HCT116 (cell line): ENCODE results near the gene ABCA5. TPM values are rescaled to one million over a fixed set of nuclear protein-coding genes. Genes with fewer than 3 reads are reported as not detected.

Source experiments
- ATAC-seq: fragments of 200-7000 bp; cut with Tn5 transposase; 2 replicates; pipeline ENCODE4 v1.9.1; 2020; ENCODE audit warnings: mild to moderate bottlenecking, moderate library complexity
- BruUV-seq: library from RNA; stranded (reverse); fragments of 400-500 nt; replicated peaks from 2 replicates; lab custom pipeline; 2021; lab: Mats Ljungman, UMichigan
- CTCF ChIA-PET: fragments of 300-600 bp; sonication (Branson Sonifier 250); formaldehyde crosslinking; loops from one replicate; lab custom pipeline; 2021; ENCODE audit warnings: antibody characterized with exemption; lab: Charles Lee
- POLR2A ChIA-PET: fragments of 300-600, 350-600 bp; sonication (Branson Sonifier 250); formaldehyde crosslinking; loops from one replicate; lab custom pipeline; 2021; ENCODE audit warnings: antibody characterized with exemption; lab: Charles Lee
- RAD21 ChIA-PET, 2 experiments: fragments of 300-600 bp; sonication (Branson Sonifier 250); formaldehyde crosslinking; loops; one replicate each; lab custom pipeline; 2023; ENCODE audit warnings: low total read pairs in 2 of 2; ENCODE audit not compliant: uncharacterized antibody in 2 of 2, unreplicated experiment in 2 of 2, low non-redundant PET in 1 of 2; lab: Charles Lee
- DNase-seq: peaks from one replicate; pipeline ENCODE4 v3.0.0-alpha.2; 2010; ENCODE audit warnings: low read depth, low spot score
- H2AFZ ChIP-seq: fragments of 200-600 bp; shearing (Covaris generic), sonication (generic); 2 replicates; pipeline ENCODE4 v1.6.1; 2017; ENCODE audit warnings: low read depth, mixed run types, mixed read lengths, antibody characterized with exemption, low read length; ENCODE audit not compliant: poor library complexity, severe bottlenecking
- H3K27ac ChIP-seq: 2 replicates; pipeline ENCODE4 v1.5.1; 2012; ENCODE audit warnings: low read depth, low read length
- H3K27me3 ChIP-seq: fragments of 200-600 bp; sonication (generic); 2 replicates; pipeline ENCODE4 v1.6.1; 2016; ENCODE audit warnings: mixed run types, low read length, mixed read lengths; ENCODE audit not compliant: insufficient read depth
- H3K36me3 ChIP-seq, 2 experiments: fragments of 200-500 bp in 1 of 2; fragments of 200-600 bp in 1 of 2; sonication (Bioruptor generic) in 1 of 2; sonication (generic) in 1 of 2; 2 replicates each; pipeline versions ENCODE4 v1.5.1 to v1.6.1; 2014 to 2016; ENCODE audit warnings: low read length in 2 of 2, inconsistent platforms in 1 of 2, mixed read lengths in 1 of 2, mixed run types in 1 of 2; ENCODE audit not compliant: insufficient read depth in 2 of 2, control insufficient read depth in 1 of 2
- H3K4me1 ChIP-seq, 2 experiments: fragments of 200-600 bp in 1 of 2; sonication (generic) in 1 of 2; 2 replicates each; pipeline versions ENCODE4 v1.5.1 to v1.6.1; 2012 to 2017; ENCODE audit warnings: low read length in 2 of 2, inconsistent platforms in 1 of 2, mild to moderate bottlenecking in 1 of 2, mixed read lengths in 1 of 2, mixed run types in 1 of 2, moderate library complexity in 1 of 2; ENCODE audit not compliant: insufficient read depth in 2 of 2, control insufficient read depth in 1 of 2
- H3K4me2 ChIP-seq: fragments of 200-600 bp; sonication (generic); 2 replicates; pipeline ENCODE4 v1.6.1; 2017; ENCODE audit warnings: mixed run types, low read length, mixed read lengths
- H3K4me3 ChIP-seq, 2 experiments: fragments of 200-600 bp in 1 of 2; sonication (generic) in 1 of 2; replicated peaks in 1 of 2; 2 replicates each; pipeline ENCODE4 v1.5.1; 2011 to 2016; ENCODE audit warnings: low read length in 2 of 2, control low read depth in 1 of 2, low read depth in 1 of 2, mild to moderate bottlenecking in 1 of 2, mixed read lengths in 1 of 2, mixed run types in 1 of 2
- H3K79me2 ChIP-seq: fragments of 200-600 bp; sonication (generic); 2 replicates; pipeline ENCODE4 v1.6.1; 2017; ENCODE audit warnings: mild to moderate bottlenecking, mixed run types, low read length, moderate library complexity, mixed read lengths; ENCODE audit not compliant: insufficient read depth
- H3K9ac ChIP-seq: fragments of 200-600 bp; sonication (generic); 2 replicates; pipeline ENCODE4 v1.6.1; 2016; ENCODE audit warnings: low read length, mixed read lengths
- H3K9me2 ChIP-seq: fragments of 200-600 bp; sonication (generic), shearing (Covaris generic); 2 replicates; pipeline ENCODE4 v1.6.1; 2017; ENCODE audit warnings: mixed run types, mild to moderate bottlenecking, moderate library complexity; ENCODE audit not compliant: insufficient read depth
- H3K9me3 ChIP-seq, 2 experiments: fragments of 200-500 bp in 1 of 2; fragments of 200-600 bp in 1 of 2; sonication (Bioruptor generic) in 1 of 2; sonication (generic) in 1 of 2; 2 replicates each; pipeline ENCODE4 v1.6.1; 2014 to 2017; ENCODE audit warnings: low read length in 2 of 2, mixed read lengths in 2 of 2, inconsistent platforms in 1 of 2, low read depth in 1 of 2, mild to moderate bottlenecking in 1 of 2, mixed run types in 1 of 2, moderate library complexity in 1 of 2; ENCODE audit not compliant: control insufficient read depth in 1 of 2, insufficient read depth in 1 of 2
- H4K20me1 ChIP-seq: fragments of 200-600 bp; sonication (generic), shearing (Covaris generic); 2 replicates; pipeline ENCODE4 v1.6.1; 2017; ENCODE audit warnings: mixed run types, mild to moderate bottlenecking, moderate library complexity; ENCODE audit not compliant: insufficient read depth
- CEBPB ChIP-seq: IDR thresholded peaks from 2 replicates; pipeline ENCODE4 v1.6.1; 2012; ENCODE audit warnings: low read depth
- EGR1 ChIP-seq: IDR thresholded peaks from 2 replicates; pipeline ENCODE4 v1.6.1; 2012; ENCODE audit warnings: low read depth
- EZH2phosphoT487 ChIP-seq: fragments of 200-600 bp; IDR thresholded peaks from 2 replicates; pipeline ENCODE4 v1.6.1; 2018; ENCODE audit warnings: antibody characterized with exemption, borderline replicate concordance
- FOSL1 ChIP-seq: IDR thresholded peaks from 2 replicates; pipeline ENCODE4 v1.6.1; 2012; ENCODE audit warnings: low read depth
- JUND ChIP-seq: IDR thresholded peaks from 2 replicates; pipeline ENCODE4 v1.6.1; 2012
- RAD21 ChIP-seq: IDR thresholded peaks from 2 replicates; pipeline ENCODE4 v1.6.1; 2012; ENCODE audit warnings: low read depth, mild to moderate bottlenecking
- SRF ChIP-seq: IDR thresholded peaks from 2 replicates; pipeline ENCODE4 v1.6.1; 2012; ENCODE audit warnings: low read depth
- YY1 ChIP-seq: IDR thresholded peaks from 2 replicates; pipeline ENCODE4 v1.6.1; 2011; ENCODE audit warnings: low read length, low read depth, moderate library complexity, mild to moderate bottlenecking; ENCODE audit not compliant: insufficient replicate concordance; ENCODE audit errors: extremely low read depth
- ZNF274 ChIP-seq: fragments of 200-500 bp; sonication (Bioruptor generic); IDR thresholded peaks from 2 replicates; pipeline ENCODE4 v1.6.1; 2014; ENCODE audit warnings: mild to moderate bottlenecking, low read depth, low read length, inconsistent platforms
- intact Hi-C: fragments of 100-400 bp; cut with micrococcal nuclease; formaldehyde crosslinking; loops from 2 replicates; pipeline ENCODE4 v1.10.0; 2022
- total RNA-seq: library from RNA; stranded (reverse); gene quantifications from one replicate; pipeline ENCODE4 v1.2.1, GENCODE V29; 2021; ENCODE audit not compliant: unreplicated experiment
- TF ChIP-seq, protein P1 (sequence below): IDR thresholded peaks from 2 replicates; pipeline ENCODE4 v1.6.1; 2012; ENCODE audit warnings: low read depth
- TF ChIP-seq, protein P2 (sequence below): IDR thresholded peaks from 2 replicates; pipeline ENCODE4 v1.6.1; 2012
- TF ChIP-seq, protein P3 (sequence below): IDR thresholded peaks from 2 replicates; pipeline ENCODE4 v1.6.1; 2012

The ABCA5 gene
- total RNA-seq, 1 experiment from 2014 or later = 6.8 TPM

DNA sequence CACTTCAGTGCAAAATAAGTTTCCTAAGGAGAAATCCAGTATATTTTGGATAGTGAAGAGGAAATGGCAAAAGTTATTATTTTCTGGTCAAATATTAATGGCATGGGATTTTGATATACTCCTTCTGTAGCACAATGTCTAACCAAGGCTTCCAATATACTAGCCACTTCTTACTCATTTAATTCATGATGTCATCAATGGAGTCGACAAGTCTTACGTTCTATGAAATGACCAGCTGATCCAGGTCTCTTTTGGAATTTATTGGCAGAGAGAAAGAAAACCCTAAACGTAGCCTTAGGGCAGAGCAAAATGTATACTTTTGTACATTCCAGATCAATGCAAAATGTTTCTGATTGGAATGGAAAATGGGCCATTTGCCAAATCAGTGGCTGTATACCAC is 90.0 kb downstream of the ABCA5 start:
- no peak overlapping the region for H3K4me2 ChIP-seq
- no peaks in the 10 kb centered on the region for H3K36me3 ChIP-seq
- intact Hi-C loops = no loop called here
- ATAC-seq = no peak
- no peaks in the 10 kb centered on the region for H3K79me2 ChIP-seq
- 0 out of 4 replicates have a peak, but pooled peaks cover 0 to 3% of the 10 kb centered on the region in 2 experiments for H3K4me1 ChIP-seq
- DNase-seq = no peak
- H3K9ac ChIP-seq = no peak overlapping the region
- H3K4me3 ChIP-seq = no peak overlapping the region
- ChIA-PET POLR2A (no interaction called here), RAD21 (no interaction called here), CTCF (interaction anchor here (1.0 to 3.5 kb wide), 4 partner anchors 10 to 465 kb away, joined by 4 to 17 read pairs (median 11); no protein-coding TSS in a partner anchor)
- H3K9me3 ChIP-seq = no peaks in the 10 kb centered on the region
- H2AFZ ChIP-seq = no peak overlapping the region
- H4K20me1 ChIP-seq = no peaks in the 10 kb centered on the region
- TF ChIP-seq YY1 = no peak
- no peak for TF ChIP-seq ZNF274
- H3K27ac ChIP-seq = no peak overlapping the region
- no peaks in the 10 kb centered on the region for H3K27me3 ChIP-seq
- BruUV-seq = no TSS peak
- no peaks in the 10 kb centered on the region; the same call in 1 of the 2 replicates for H3K9me2 ChIP-seq

DNA sequence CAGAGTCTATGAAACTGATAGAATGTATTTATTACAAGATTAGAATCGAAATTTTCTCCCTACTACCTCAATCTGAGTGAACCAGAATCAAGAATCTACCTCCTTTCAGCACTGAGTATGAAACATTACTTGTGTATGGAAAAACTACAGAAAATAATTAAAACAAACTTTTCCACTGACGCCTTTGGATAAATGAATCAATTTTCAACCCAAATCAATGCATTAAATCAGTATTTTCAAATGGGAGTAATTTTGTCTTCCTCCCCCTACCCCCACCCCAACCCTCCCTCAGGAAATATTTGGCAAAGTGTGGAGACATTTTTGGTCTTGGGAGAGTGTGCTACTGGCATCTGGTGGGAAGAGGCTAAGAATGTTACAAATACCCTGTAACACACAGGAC is 90.5 kb downstream of the ABCA5 start:
- intact Hi-C loops = no loop called here
- Histone ChIP-seq H3K36me3 (no peaks in the 10 kb centered on the region), H3K4me2 (no peak overlapping the region), H3K79me2 (no peaks in the 10 kb centered on the region), H3K9me3 (no peaks in the 10 kb centered on the region), H3K27me3 (no peaks in the 10 kb centered on the region), H4K20me1 (no peaks in the 10 kb centered on the region), H3K4me3 (no peak overlapping the region), H3K27ac (no peak overlapping the region), H2AFZ (no peak overlapping the region), H3K4me1 (0 out of 4 replicates have a peak, but pooled peaks cover 0 to 3% of the 10 kb centered on the region in 2 experiments), H3K9ac (no peak overlapping the region), H3K9me2 (no peaks in the 10 kb centered on the region; the same call in 1 of the 2 replicates)
- CTCF ChIA-PET = interaction anchor here (1.4 to 6.3 kb wide), 6 partner anchors 10 to 465 kb away, joined by 5 to 86 read pairs (median 16); no protein-coding TSS in a partner anchor
- DNase-seq (no peak), ATAC-seq (no peak)
- RAD21 ChIA-PET = no interaction called here
- TF ChIP-seq, protein P1, sequence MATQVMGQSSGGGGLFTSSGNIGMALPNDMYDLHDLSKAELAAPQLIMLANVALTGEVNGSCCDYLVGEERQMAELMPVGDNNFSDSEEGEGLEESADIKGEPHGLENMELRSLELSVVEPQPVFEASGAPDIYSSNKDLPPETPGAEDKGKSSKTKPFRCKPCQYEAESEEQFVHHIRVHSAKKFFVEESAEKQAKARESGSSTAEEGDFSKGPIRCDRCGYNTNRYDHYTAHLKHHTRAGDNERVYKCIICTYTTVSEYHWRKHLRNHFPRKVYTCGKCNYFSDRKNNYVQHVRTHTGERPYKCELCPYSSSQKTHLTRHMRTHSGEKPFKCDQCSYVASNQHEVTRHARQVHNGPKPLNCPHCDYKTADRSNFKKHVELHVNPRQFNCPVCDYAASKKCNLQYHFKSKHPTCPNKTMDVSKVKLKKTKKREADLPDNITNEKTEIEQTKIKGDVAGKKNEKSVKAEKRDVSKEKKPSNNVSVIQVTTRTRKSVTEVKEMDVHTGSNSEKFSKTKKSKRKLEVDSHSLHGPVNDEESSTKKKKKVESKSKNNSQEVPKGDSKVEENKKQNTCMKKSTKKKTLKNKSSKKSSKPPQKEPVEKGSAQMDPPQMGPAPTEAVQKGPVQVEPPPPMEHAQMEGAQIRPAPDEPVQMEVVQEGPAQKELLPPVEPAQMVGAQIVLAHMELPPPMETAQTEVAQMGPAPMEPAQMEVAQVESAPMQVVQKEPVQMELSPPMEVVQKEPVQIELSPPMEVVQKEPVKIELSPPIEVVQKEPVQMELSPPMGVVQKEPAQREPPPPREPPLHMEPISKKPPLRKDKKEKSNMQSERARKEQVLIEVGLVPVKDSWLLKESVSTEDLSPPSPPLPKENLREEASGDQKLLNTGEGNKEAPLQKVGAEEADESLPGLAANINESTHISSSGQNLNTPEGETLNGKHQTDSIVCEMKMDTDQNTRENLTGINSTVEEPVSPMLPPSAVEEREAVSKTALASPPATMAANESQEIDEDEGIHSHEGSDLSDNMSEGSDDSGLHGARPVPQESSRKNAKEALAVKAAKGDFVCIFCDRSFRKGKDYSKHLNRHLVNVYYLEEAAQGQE = no peak
- no peak for TF ChIP-seq SRF
- TF ChIP-seq JUND = no peak
- TF ChIP-seq, protein P2, sequence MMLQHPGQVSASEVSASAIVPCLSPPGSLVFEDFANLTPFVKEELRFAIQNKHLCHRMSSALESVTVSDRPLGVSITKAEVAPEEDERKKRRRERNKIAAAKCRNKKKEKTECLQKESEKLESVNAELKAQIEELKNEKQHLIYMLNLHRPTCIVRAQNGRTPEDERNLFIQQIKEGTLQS = no peak
- TF ChIP-seq EGR1 = no peak
- no peak for TF ChIP-seq EZH2phosphoT487
- no peak for TF ChIP-seq CEBPB
- TF ChIP-seq FOSL1 = no peak
- TF ChIP-seq RAD21 = no peak
- no peak for TF ChIP-seq ZNF274
- TF ChIP-seq, protein P3, sequence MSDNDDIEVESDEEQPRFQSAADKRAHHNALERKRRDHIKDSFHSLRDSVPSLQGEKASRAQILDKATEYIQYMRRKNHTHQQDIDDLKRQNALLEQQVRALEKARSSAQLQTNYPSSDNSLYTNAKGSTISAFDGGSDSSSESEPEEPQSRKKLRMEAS = no peak
- POLR2A ChIA-PET = no interaction called here
- no TSS peak for BruUV-seq
